ENCODE results near the gene NIT1. TPM values are rescaled to one million over a fixed set of nuclear protein-coding genes. Genes with fewer than 3 reads are reported as not detected.

NIT1 gene
- total and polyA plus RNA-seq, 2 of the 13 experiments (the other 11 are each of a cell fraction or from before 2014, with no cell fraction given): 22.7 to 31.0 TPM

DNA sequence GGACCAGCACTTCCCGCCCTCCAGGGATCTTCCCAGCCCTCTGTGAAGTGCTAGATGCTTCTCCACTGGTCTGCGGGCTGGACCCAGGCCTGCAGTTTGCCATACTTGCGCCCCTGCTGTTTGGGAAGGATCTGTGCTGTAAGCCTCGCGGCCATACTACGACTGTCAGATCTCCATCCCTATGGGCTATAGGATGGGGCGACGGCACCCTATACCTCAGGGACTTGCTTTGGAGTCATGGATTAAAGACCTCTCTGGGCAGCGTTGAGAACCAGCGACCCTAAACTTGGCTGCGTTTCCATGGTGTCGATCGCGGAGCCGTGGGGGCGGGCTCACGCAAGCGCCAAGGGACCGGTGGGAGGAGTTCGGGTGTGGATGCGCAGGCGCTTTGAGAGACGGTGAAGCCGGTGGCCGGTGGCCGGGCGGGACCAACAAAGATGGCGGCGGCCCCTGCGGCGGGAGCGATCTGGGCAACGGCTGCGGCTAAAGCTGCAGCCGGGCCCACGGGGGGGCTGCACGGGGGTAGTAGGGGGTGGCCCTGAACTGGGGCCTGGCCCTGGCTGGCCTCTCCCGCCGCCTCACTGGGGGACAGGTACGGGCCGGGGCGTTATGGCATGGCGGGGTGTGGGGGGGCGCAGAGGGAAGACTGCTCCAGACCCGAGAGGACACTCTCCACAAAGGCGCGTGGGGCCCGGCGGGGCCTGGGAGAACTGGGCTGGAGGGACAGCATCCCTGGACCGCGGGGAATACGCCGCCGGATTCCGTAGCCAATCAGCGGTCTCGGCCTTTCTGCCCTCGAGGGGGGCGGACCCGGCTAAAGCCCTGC lies 41.4 kb downstream of the NIT1 start, which contains the start of gene USP21 (continued):
- TF ChIP-seq ZNF564 (CRISPR knock-in tag; IDR thresholded peaks at IDR 0.05) (peak; percentile 74; the same call in 1 of the 2 replicates), SOX6 (IDR thresholded peaks at IDR 0.05) (no peak), SOX6 (CRISPR knock-in tag; IDR thresholded peaks at IDR 0.05) (peak; percentile 45; the same call in 1 of the 2 replicates), FOXK1 (CRISPR knock-in tag; IDR thresholded peaks at IDR 0.05; ENCODE audit: borderline replicate concordance, low read depth) (peak; percentile 28; the same call in 1 of the 2 replicates), KDM5A (IDR thresholded peaks at IDR 0.05; ENCODE audit: borderline replicate concordance, low read length) (peak; percentile 88), CREB1 (IDR thresholded peaks at IDR 0.05) (0 out of 2 replicates have a peak, but pooled peaks have one; percentile 16), CREB1 (CRISPR knock-in tag; IDR thresholded peaks at IDR 0.05) (no peak), SIN3A (IDR thresholded peaks at IDR 0.05; ENCODE audit: borderline replicate concordance, low read depth, low read length) (peak; percentile 55; the same call in 1 of the 2 replicates), ZNF720 (CRISPR knock-in tag; IDR thresholded peaks at IDR 0.05) (no peak), REPIN1 (CRISPR knock-in tag; IDR thresholded peaks at IDR 0.05; ENCODE audit: borderline replicate concordance, low read depth) (no peak), GABPB1 (CRISPR knock-in tag; IDR thresholded peaks at IDR 0.05) (peak; percentile 86), ASH2L (IDR thresholded peaks at IDR 0.05; ENCODE audit: insufficient read length, low read depth, low read length) (peak; percentile 77), SRSF9 (IDR thresholded peaks at IDR 0.05; ENCODE audit: borderline replicate concordance, insufficient read depth, low read depth, low read length, poor library complexity, severe bottlenecking) (no peak), HNRNPLL (IDR thresholded peaks at IDR 0.05; ENCODE audit: low read depth, low read length, poor library complexity, severe bottlenecking) (peak; percentile 51), BRD4 (CRISPR knock-in tag; IDR thresholded peaks at IDR 0.05) (peak; percentile 78; the same call in 1 of the 2 replicates), POGZ (CRISPR knock-in tag; IDR thresholded peaks at IDR 0.05) (peak; percentile 56), ZFP82 (CRISPR knock-in tag; IDR thresholded peaks at IDR 0.05; ENCODE audit: borderline replicate concordance) (0 out of 2 replicates have a peak, but pooled peaks have one; percentile 24), ZNF136 (CRISPR knock-in tag; IDR thresholded peaks at IDR 0.05; ENCODE audit: low read depth) (no peak), ZNF382 (CRISPR knock-in tag; IDR thresholded peaks at IDR 0.05; ENCODE audit: borderline replicate concordance) (no peak), SRY (CRISPR knock-in tag; IDR thresholded peaks at IDR 0.05) (0 out of 2 replicates have a peak, but pooled peaks have one; percentile 84), SYNCRIP (IDR thresholded peaks at IDR 0.05; ENCODE audit: insufficient read depth, low read depth, low read length) (no peak)
- TF ChIP-seq, protein P1, sequence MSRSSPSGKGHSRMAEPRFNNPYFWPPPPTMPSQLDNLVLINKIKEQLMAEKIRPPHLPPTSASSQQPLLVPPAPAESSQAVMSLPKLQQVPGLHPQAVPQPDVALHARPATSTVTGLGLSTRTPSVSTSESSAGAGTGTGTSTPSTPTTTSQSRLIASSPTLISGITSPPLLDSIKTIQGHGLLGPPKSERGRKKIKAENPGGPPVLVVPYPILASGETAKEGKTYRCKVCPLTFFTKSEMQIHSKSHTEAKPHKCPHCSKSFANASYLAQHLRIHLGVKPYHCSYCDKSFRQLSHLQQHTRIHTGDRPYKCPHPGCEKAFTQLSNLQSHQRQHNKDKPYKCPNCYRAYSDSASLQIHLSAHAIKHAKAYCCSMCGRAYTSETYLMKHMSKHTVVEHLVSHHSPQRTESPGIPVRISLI (CRISPR knock-in tag; IDR thresholded peaks at IDR 0.05; ENCODE audit: borderline replicate concordance): no peak
- TF ChIP-seq, protein P2, sequence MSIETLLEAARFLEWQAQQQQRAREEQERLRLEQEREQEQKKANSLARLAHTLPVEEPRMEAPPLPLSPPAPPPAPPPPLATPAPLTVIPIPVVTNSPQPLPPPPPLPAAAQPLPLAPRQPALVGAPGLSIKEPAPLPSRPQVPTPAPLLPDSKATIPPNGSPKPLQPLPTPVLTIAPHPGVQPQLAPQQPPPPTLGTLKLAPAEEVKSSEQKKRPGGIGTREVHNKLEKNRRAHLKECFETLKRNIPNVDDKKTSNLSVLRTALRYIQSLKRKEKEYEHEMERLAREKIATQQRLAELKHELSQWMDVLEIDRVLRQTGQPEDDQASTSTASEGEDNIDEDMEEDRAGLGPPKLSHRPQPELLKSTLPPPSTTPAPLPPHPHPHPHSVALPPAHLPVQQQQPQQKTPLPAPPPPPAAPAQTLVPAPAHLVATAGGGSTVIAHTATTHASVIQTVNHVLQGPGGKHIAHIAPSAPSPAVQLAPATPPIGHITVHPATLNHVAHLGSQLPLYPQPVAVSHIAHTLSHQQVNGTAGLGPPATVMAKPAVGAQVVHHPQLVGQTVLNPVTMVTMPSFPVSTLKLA (IDR thresholded peaks at IDR 0.05): no peak
- TF ChIP-seq, protein P3, sequence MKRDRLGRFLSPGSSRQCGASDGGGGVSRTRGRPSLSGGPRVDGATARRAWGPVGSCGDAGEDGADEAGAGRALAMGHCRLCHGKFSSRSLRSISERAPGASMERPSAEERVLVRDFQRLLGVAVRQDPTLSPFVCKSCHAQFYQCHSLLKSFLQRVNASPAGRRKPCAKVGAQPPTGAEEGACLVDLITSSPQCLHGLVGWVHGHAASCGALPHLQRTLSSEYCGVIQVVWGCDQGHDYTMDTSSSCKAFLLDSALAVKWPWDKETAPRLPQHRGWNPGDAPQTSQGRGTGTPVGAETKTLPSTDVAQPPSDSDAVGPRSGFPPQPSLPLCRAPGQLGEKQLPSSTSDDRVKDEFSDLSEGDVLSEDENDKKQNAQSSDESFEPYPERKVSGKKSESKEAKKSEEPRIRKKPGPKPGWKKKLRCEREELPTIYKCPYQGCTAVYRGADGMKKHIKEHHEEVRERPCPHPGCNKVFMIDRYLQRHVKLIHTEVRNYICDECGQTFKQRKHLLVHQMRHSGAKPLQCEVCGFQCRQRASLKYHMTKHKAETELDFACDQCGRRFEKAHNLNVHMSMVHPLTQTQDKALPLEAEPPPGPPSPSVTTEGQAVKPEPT (CRISPR knock-in tag; IDR thresholded peaks at IDR 0.05; ENCODE audit: low read depth): 0 out of 2 replicates have a peak, but pooled peaks have one; percentile 39
- TF ChIP-seq, protein P4, sequence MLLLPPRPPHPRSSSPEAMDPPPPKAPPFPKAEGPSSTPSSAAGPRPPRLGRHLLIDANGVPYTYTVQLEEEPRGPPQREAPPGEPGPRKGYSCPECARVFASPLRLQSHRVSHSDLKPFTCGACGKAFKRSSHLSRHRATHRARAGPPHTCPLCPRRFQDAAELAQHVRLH (CRISPR knock-in tag; IDR thresholded peaks at IDR 0.05; ENCODE audit: borderline replicate concordance, low read depth): no peak
